ENCODE data around the gene TAF11L6.
"Not testable (repeated sequence)": the region's sequence is repeated elsewhere in the genome, so short reads cannot be mapped to it uniquely, and the experiment has no call there.

GRCh38 chr5:17528369-17528768 is at the start of gene TAF11L6:
- TF ChIP-seq CTCF (IDR thresholded peaks at IDR 0.05); RFX5 (IDR thresholded peaks at IDR 0.05; ENCODE audit: low read length): not testable (repeated sequence)

All from SK-N-SH (cell line).